K562 (cell line): ENCODE measurements around the gene FMO3.

Source experiments
- CEBPB ChIP-seq: fragments of 450-650 bp; IDR thresholded peaks from 2 replicates; pipeline ENCODE4 v1.6.1; 2016; ENCODE audit warnings: missing genetic modification characterization, missing compliant biosample characterization
- CHD1 ChIP-seq: fragments of 200-600 bp; sonication (generic); IDR thresholded peaks from one replicate; pipeline ENCODE4 v1.6.1; 2012; ENCODE audit warnings: mild to moderate bottlenecking, moderate library complexity, low read length, inconsistent platforms
- CREB1 ChIP-seq, 2 experiments: sonication (generic) in 1 of 2; formaldehyde crosslinking in 1 of 2; IDR thresholded peaks; 2 replicates each; pipeline versions ENCODE4 v1.6.1 to v1.8.0; 2012 to 2022; ENCODE audit warnings: inconsistent platforms in 1 of 2, mild to moderate bottlenecking in 1 of 2, missing genetic modification reagents in 1 of 2, moderate library complexity in 1 of 2
- MAZ ChIP-seq, 2 experiments: fragments of 450-650 bp in 1 of 2; sonication (generic) in 1 of 2; formaldehyde crosslinking; IDR thresholded peaks in 1 of 2; conservative IDR thresholded peaks in 1 of 2; 2 replicates each; pipeline versions ENCODE4 v1.4.0 to v1.5.0; 2020; ENCODE audit warnings: mild to moderate bottlenecking in 1 of 2, missing genetic modification reagents in 1 of 2
- POLR2A ChIP-seq: fragments of 450-650 bp; conservative IDR thresholded peaks from 2 replicates; pipeline ENCODE4 v1.6.1; 2016
- POLR2AphosphoS5 ChIP-seq: IDR thresholded peaks from 2 replicates; pipeline ENCODE4 v1.6.1; 2011; ENCODE audit warnings: mild to moderate bottlenecking, low read depth, low read length, moderate library complexity; ENCODE audit not compliant: control insufficient read depth, insufficient read depth
- RFX5 ChIP-seq: IDR thresholded peaks from 2 replicates; pipeline ENCODE4 v1.6.1; 2011; ENCODE audit warnings: low read depth, mild to moderate bottlenecking, improper control_type of control experiment, low read length
- TF ChIP-seq, protein P1 (sequence below), 2 experiments: fragments of 450-650 bp; formaldehyde crosslinking in 1 of 2; IDR thresholded peaks; 2 replicates each; pipeline versions ENCODE4 v1.4.0 to v1.6.1; 2014 to 2020; ENCODE audit warnings: mild to moderate bottlenecking in 2 of 2, borderline replicate concordance in 1 of 2, low read depth in 1 of 2

DNA sequence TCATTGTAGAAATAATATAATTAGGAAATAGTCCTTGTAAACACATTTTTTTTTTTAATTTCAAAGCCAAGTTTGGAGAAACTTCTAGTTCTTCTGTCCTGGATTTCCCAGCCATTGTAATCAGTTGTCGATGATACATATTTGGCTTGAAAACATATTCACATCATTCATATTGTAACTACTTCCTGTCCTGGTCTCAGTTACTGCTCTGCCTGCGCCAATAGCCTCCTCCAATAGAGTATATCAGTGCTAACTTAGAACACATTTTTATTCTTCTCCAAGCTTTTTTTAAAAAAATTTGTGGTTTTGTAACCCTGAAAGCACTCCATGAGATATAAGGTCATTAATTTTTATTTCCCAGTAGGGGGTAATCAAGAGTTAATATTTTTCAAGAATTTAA, 48.3 kb downstream of the FMO3 start:
- no peak for TF ChIP-seq MAZ (CRISPR knock-in tag; conservative IDR thresholded peaks at IDR 0.05 in 1 of 2, IDR thresholded peaks at IDR 0.05 in 1 of 2)
- TF ChIP-seq CREB1 (IDR thresholded peaks at IDR 0.05): no peak
- TF ChIP-seq CREB1 (CRISPR knock-in tag; IDR thresholded peaks at IDR 0.05): no peak
- no peak for TF ChIP-seq CEBPB
- TF ChIP-seq POLR2A: no peak
- TF ChIP-seq POLR2AphosphoS5: no peak
- no peak for TF ChIP-seq RFX5
- TF ChIP-seq, protein P1, sequence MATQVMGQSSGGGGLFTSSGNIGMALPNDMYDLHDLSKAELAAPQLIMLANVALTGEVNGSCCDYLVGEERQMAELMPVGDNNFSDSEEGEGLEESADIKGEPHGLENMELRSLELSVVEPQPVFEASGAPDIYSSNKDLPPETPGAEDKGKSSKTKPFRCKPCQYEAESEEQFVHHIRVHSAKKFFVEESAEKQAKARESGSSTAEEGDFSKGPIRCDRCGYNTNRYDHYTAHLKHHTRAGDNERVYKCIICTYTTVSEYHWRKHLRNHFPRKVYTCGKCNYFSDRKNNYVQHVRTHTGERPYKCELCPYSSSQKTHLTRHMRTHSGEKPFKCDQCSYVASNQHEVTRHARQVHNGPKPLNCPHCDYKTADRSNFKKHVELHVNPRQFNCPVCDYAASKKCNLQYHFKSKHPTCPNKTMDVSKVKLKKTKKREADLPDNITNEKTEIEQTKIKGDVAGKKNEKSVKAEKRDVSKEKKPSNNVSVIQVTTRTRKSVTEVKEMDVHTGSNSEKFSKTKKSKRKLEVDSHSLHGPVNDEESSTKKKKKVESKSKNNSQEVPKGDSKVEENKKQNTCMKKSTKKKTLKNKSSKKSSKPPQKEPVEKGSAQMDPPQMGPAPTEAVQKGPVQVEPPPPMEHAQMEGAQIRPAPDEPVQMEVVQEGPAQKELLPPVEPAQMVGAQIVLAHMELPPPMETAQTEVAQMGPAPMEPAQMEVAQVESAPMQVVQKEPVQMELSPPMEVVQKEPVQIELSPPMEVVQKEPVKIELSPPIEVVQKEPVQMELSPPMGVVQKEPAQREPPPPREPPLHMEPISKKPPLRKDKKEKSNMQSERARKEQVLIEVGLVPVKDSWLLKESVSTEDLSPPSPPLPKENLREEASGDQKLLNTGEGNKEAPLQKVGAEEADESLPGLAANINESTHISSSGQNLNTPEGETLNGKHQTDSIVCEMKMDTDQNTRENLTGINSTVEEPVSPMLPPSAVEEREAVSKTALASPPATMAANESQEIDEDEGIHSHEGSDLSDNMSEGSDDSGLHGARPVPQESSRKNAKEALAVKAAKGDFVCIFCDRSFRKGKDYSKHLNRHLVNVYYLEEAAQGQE (IDR thresholded peaks at IDR 0.05; ENCODE audit: borderline replicate concordance): no peak
- TF ChIP-seq, protein P1 (CRISPR knock-in tag; IDR thresholded peaks at IDR 0.05; ENCODE audit: low read depth): no peak
- TF ChIP-seq CHD1: no peak
